Effector memory CD8-positive, alpha-beta T cell (primary cell): ENCODE data around the gene CACNA1F.

ENCODE experiments used
- ATAC-seq: fragments of 150-1000 bp; cut with Tn5 transposase; replicated peaks from 2 replicates; pipeline ENCODE4 v1.10.0; 2021; ENCODE audit warnings: mild to moderate bottlenecking, moderate library complexity
- DNase-seq, 3 experiments: peaks; one replicate each; pipeline ENCODE4 v3.0.0; 2021
- H3K27ac Mint-ChIP-seq, 2 donors: one replicate each; pipeline ENCODE4 v1.8.0; 2022; ENCODE audit warnings: mild to moderate bottlenecking in 2 of 2, mixed read lengths in 2 of 2, moderate library complexity in 2 of 2
- H3K27me3 Mint-ChIP-seq, 2 donors: one replicate each; pipeline ENCODE4 v1.8.0; 2022; ENCODE audit warnings: mixed read lengths in 2 of 2
- H3K36me3 Mint-ChIP-seq: one replicate; pipeline ENCODE4 v1.8.0; 2022; ENCODE audit warnings: mild to moderate bottlenecking, moderate library complexity, mixed read lengths; ENCODE audit not compliant: insufficient read depth
- H3K4me1 Mint-ChIP-seq, 2 donors: one replicate each; pipeline ENCODE4 v1.8.0; 2022; ENCODE audit warnings: low read depth in 2 of 2, mixed read lengths in 2 of 2
- H3K4me3 Mint-ChIP-seq, 2 donors: one replicate each; pipeline ENCODE4 v1.8.0; 2022; ENCODE audit warnings: mild to moderate bottlenecking in 2 of 2, mixed read lengths in 2 of 2, moderate library complexity in 2 of 2
- H3K9me3 Mint-ChIP-seq, 2 donors: one replicate each; pipeline ENCODE4 v1.8.0; 2022; ENCODE audit warnings: mixed read lengths in 2 of 2

The CACNA1F gene

GRCh38 chrX:49250066-49250465, 16.9 kb upstream of the CACNA1F start:
- no peak overlapping the region for H3K4me3 Mint-ChIP-seq
- ATAC-seq, result no peak
- H3K36me3 Mint-ChIP-seq, result peaks cover 14% of the 10 kb centered on the region
- no peaks in the 10 kb centered on the region for H3K9me3 Mint-ChIP-seq
- H3K27me3 Mint-ChIP-seq, result no peaks in the 10 kb centered on the region
- peak overlapping the region; percentile 84 to 87 for H3K27ac Mint-ChIP-seq
- no peak for DNase-seq
- H3K4me1 Mint-ChIP-seq, result peaks cover 0 to 9% of the 10 kb centered on the region in 2 donors

- peaks cover 19% of the 10 kb centered on the region for H3K36me3 Mint-ChIP-seq
- no peak overlapping the region for H3K4me3 Mint-ChIP-seq
- ATAC-seq (no peak), DNase-seq (no peak)
- no peaks in the 10 kb centered on the region for H3K27me3 Mint-ChIP-seq
- no peaks in the 10 kb centered on the region for H3K9me3 Mint-ChIP-seq
- H3K27ac Mint-ChIP-seq, result peak overlapping the region in 1 of 2 donors; percentile 84
- H3K4me1 Mint-ChIP-seq, result peaks cover 0 to 9% of the 10 kb centered on the region in 2 donors
Observed at GRCh38 chrX:49249616-49250015, 16.5 kb upstream of the CACNA1F start.

DNA sequence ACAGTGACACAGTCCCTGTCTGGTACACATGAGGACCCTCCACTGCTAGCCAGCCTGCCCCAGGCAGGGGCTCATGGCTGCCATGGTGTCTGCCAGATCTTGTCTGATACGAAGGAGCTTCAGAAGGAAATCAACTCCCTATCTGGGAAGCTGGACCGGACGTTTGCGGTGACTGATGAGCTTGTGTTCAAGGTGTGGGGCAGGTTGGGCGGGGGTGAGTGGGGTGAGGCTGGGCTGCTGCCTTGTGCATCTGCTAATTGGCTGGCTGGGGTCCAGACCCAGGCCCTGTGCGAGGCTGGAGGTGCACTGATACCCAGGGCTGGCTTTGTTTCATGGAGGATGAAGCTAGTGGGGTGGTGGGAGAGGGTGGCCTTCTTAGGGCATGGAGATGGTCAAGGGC, 15.9 kb upstream of the CACNA1F start:
- H3K27ac Mint-ChIP-seq, result no peak overlapping the region
- ATAC-seq (no peak), DNase-seq (no peak)
- H3K36me3 Mint-ChIP-seq, result peaks cover 24% of the 10 kb centered on the region
- no peaks in the 10 kb centered on the region for H3K27me3 Mint-ChIP-seq
- peak overlapping the region in 1 of 2 donors; percentile 37 for H3K4me3 Mint-ChIP-seq
- no peaks in the 10 kb centered on the region for H3K9me3 Mint-ChIP-seq
- peaks cover 2 to 9% of the 10 kb centered on the region in 2 donors for H3K4me1 Mint-ChIP-seq

- H3K27ac Mint-ChIP-seq, result peak overlapping the region in 1 of 2 donors; percentile 79
- H3K4me1 Mint-ChIP-seq, result peaks cover 4 to 9% of the 10 kb centered on the region in 2 donors
- DNase-seq (no peak), ATAC-seq (no peak)
- peaks cover 30% of the 10 kb centered on the region for H3K36me3 Mint-ChIP-seq
- no peaks in the 10 kb centered on the region for H3K27me3 Mint-ChIP-seq
- no peak overlapping the region for H3K4me3 Mint-ChIP-seq
- no peaks in the 10 kb centered on the region for H3K9me3 Mint-ChIP-seq
Observed at GRCh38 chrX:49247916-49248811, 15.0 kb upstream of the CACNA1F start.

DNA sequence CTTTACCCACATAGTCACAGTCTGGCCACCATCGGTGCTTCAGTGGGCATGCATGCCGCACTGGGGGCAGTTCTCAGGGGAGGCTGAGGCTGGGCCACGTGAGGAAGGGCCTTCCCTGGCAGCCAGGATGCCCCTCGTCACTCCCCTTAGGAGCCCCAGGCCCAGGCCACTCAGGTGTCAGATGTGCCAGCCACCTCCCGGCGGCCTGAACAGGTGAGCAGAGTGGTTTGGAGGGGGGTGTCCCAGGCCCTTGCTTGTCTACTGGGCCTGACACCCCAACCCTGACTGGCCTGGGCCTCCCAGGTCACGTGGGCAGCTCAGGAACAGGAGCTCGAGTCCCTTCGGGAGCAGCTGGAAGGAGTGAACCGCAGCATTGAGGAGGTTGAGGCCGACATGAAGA, 14.2 kb upstream of the CACNA1F start:
- DNase-seq, result no peak
- no peak for ATAC-seq
- Mint-ChIP-seq H3K36me3 (peaks cover 36% of the 10 kb centered on the region), H3K9me3 (no peaks in the 10 kb centered on the region), H3K27me3 (no peaks in the 10 kb centered on the region), H3K4me3 (no peak overlapping the region), H3K27ac (peak overlapping the region in 1 of 2 donors; percentile 79), H3K4me1 (peaks cover 4 to 9% of the 10 kb centered on the region in 2 donors)

- no peak overlapping the region for H3K27ac Mint-ChIP-seq
- no peaks in the 10 kb centered on the region for H3K9me3 Mint-ChIP-seq
- H3K27me3 Mint-ChIP-seq, result no peaks in the 10 kb centered on the region
- DNase-seq (no peak), ATAC-seq (no peak)
- no peak overlapping the region for H3K4me3 Mint-ChIP-seq
- peaks cover 41% of the 10 kb centered on the region for H3K36me3 Mint-ChIP-seq
- H3K4me1 Mint-ChIP-seq, result peaks cover 4 to 7% of the 10 kb centered on the region in 2 donors
Observed at GRCh38 chrX:49246541-49246940, 13.4 kb upstream of the CACNA1F start.

DNA sequence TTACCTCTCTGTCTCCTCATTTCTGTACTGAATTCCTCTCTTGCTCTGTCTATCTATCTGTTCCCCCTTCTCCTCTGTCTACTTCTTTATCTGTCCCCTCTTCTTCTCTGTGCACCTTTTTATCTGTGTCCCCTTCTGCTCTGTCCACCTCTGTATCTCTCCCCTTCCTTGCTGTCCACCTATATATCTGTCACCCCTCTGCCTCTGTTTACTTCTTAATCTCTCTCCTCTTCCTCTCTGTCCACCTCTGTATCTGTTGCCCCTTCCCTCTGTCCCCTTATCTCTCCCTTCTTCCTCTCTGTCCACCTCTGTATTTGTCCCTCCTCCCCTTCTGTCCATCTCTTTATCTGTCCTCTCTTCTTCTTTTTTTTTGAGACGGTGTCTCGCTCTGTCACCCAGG, 11.1 kb upstream of the CACNA1F start:
- no peak for DNase-seq
- Mint-ChIP-seq H3K4me1 (peaks cover 1 to 12% of the 10 kb centered on the region in 2 donors), H3K27ac (peak overlapping the region in 1 of 2 donors; percentile 10), H3K9me3 (no peaks in the 10 kb centered on the region), H3K4me3 (no peak overlapping the region), H3K27me3 (no peaks in the 10 kb centered on the region), H3K36me3 (peaks cover 56% of the 10 kb centered on the region)
- no peak for ATAC-seq

GRCh38 chrX:49243166-49243565, 10.0 kb upstream of the CACNA1F start:
- no peak overlapping the region for H3K4me3 Mint-ChIP-seq
- ATAC-seq (no peak), DNase-seq (no peak)
- H3K4me1 Mint-ChIP-seq, result peaks cover 1 to 13% of the 10 kb centered on the region in 2 donors
- peaks cover 56% of the 10 kb centered on the region for H3K36me3 Mint-ChIP-seq
- H3K27ac Mint-ChIP-seq, result no peak overlapping the region
- H3K9me3 Mint-ChIP-seq, result no peaks in the 10 kb centered on the region
- no peaks in the 10 kb centered on the region for H3K27me3 Mint-ChIP-seq

DNA sequence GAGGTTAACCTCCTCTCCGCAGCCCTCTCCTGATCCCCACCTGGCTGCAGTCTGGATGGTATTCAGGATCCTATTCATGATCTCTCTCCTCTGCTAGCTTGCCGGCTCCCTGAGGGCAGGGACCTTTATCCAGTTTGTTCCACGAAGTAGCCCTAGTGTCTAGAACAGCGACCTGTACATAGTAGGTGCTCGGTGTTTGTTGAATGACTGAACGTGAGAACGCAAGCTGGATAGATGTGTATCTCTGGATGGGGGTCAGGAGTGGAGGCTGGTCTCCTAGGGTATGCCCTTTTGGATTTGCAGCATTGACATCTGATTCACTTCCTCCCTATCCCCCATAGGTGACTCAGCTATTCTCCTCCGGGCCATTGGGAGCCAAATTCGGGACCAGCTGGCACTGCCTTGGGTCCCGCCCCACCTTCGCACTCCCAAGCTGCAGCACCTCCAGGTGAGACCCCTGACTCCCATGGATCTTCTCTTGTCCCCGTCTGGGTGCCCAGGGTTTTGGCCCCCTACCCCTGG, 9.5 kb upstream of the CACNA1F start:
- no peak overlapping the region for H3K27ac Mint-ChIP-seq
- H3K9me3 Mint-ChIP-seq, result no peaks in the 10 kb centered on the region
- ATAC-seq, result no peak
- peaks cover 1 to 13% of the 10 kb centered on the region in 2 donors for H3K4me1 Mint-ChIP-seq
- no peaks in the 10 kb centered on the region for H3K27me3 Mint-ChIP-seq
- no peak overlapping the region for H3K4me3 Mint-ChIP-seq
- H3K36me3 Mint-ChIP-seq, result peaks cover 54% of the 10 kb centered on the region
- no peak for DNase-seq

DNA sequence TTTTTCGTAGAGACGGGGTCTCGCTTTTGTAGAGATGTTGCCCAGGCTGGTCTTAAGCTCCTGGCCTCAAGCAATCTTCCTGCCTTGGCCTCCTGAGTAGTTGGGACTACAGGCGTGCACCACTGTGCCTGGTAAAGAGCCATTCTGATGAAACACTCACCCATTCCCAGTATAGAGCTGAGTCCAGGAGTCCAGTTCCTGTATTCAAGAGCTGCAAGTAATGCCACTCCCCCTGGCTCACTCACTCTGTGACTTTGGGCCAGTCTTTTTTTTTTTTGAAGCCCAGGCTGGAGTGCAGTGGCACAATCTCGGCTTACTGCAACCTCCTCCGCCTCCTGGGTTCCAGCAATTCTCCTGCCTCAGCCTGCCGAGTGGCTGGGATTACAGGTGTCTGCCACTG, 5.6 kb upstream of the CACNA1F start:
- DNase-seq, result no peak
- Mint-ChIP-seq H3K27ac (no peak overlapping the region), H3K4me1 (peaks cover 17 to 18% of the 10 kb centered on the region in 2 donors)

GRCh38 chrX:49237060-49237459, 3.9 kb upstream of the CACNA1F start:
- DNase-seq (no peak), ATAC-seq (peak; percentile 10)
- H3K9me3 Mint-ChIP-seq, result no peaks in the 10 kb centered on the region
- H3K4me1 Mint-ChIP-seq, result peaks cover 17 to 18% of the 10 kb centered on the region in 2 donors
- peak overlapping the region; percentile 72 to 91 for H3K27ac Mint-ChIP-seq
- peak overlapping the region; percentile 80 to 85 for H3K4me3 Mint-ChIP-seq
- no peaks in the 10 kb centered on the region for H3K27me3 Mint-ChIP-seq
- H3K36me3 Mint-ChIP-seq, result peaks cover 35% of the 10 kb centered on the region

More for the DNA sequence above, 5.6 kb upstream of the CACNA1F start:
- Mint-ChIP-seq H3K36me3 (peaks cover 46% of the 10 kb centered on the region), H3K9me3 (no peaks in the 10 kb centered on the region), H3K27me3 (no peaks in the 10 kb centered on the region), H3K4me3 (no peak overlapping the region)
- no peak for ATAC-seq

GRCh38 chrX:49233887-49234555, 881 bp upstream of the CACNA1F start:
- Mint-ChIP-seq H3K9me3 (no peaks in the 10 kb centered on the region), H3K27me3 (no peaks in the 10 kb centered on the region), H3K4me1 (peaks cover 17 to 25% of the 10 kb centered on the region in 2 donors), H3K36me3 (peaks cover 22% of the 10 kb centered on the region), H3K4me3 (peak overlapping the region in 1 of 2 donors; percentile 8), H3K27ac (no peak overlapping the region)
- DNase-seq (no peak), ATAC-seq (no peak)

- Mint-ChIP-seq H3K4me3 (peak overlapping the region in 1 of 2 donors; percentile 17), H3K27me3 (peaks cover 0 to under 1% of the 10 kb centered on the region in 2 donors), H3K36me3 (peaks cover 22% of the 10 kb centered on the region), H3K9me3 (no peaks in the 10 kb centered on the region), H3K27ac (peak overlapping the region in 1 of 2 donors; percentile 86), H3K4me1 (peaks cover 17 to 25% of the 10 kb centered on the region in 2 donors)
- no peak for ATAC-seq
- no peak for DNase-seq
Observed at GRCh38 chrX:49232525-49232924, 615 bp downstream of the CACNA1F start.
